GM21515 (cell line): ENCODE measurements around the gene ARPC4.
"Not testable (repeated sequence)": the region's sequence is repeated elsewhere in the genome, so short reads cannot be mapped to it uniquely, and the experiment has no call there.

ENCODE experiments used
- ATAC-seq: cut with Tn5 transposase; IDR thresholded peaks from one replicate; pipeline ENCODE4 v1.9.1; 2021; ENCODE audit not compliant: unreplicated experiment

Gene ARPC4

DNA sequence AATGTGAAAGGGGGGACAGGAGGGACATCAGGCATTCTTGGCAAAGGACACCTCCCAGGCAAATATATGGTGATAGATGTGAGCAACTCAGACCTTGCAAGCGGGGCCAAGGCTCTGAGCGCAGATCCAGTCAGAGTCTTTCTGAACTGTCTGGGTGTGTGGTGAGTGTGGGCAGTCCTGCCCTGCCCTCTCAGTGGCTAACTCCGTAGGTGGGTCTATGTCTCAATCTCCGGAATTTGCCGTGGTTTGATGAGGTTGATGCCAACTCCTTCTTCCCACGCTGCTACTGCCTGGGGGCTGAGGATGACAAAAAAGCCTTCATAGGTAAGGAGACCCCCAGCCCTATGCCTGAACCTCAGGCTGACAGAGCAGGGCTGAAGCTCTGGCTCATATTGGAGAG lies 24.6 kb downstream of the ARPC4 start:
- no peak for ATAC-seq

DNA sequence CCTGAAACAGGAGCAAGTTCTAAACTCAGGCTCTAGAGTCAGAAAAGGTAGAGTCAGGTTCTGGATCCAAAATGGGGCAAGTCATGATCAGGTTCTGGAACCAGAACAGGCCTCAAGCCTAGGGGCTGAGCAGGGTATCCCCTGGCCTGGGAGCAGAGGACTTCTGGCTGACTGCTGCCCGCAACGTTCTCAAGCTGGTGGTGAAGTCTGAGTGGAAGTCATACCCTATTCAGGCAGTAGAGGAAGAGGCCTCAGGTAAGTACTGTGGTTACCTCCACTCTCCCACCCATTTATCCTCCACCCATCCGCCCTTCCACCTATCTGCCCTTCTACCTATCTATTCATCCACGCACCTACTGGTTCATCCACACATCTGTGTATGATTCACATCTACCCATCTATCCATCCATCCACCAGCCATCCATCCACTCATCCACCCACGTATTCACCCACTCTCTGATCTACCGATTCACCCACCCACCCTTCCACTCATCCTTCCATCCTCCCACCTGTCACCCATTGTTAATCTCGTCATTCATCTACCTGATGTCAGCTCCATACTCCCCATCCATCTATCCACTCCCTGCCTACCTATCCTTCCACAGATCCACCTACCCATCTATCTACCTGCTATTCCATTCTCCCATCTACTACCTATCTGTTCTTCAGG lies 25.9 kb downstream of the ARPC4 start:
- no peak for ATAC-seq

DNA sequence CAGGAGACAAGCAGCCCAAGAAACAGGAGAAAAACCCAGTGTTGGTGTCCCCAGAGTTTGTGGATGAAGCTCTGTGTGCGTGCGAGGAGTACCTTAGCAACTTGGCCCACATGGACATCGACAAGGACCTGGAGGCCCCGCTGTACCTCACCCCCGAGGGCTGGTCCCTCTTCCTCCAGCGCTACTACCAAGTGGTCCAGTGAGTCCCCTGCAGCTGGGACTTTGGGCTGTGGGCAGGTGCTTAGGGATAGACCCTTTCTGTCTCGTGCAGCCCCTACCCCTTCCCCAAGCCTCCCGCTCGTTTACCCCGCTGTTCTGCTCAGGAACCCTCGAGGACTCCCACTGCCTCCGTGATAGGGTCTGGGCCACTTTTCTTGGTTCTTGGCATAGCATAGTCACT lies 27.7 kb downstream of the ARPC4 start:
- no peak for ATAC-seq

DNA sequence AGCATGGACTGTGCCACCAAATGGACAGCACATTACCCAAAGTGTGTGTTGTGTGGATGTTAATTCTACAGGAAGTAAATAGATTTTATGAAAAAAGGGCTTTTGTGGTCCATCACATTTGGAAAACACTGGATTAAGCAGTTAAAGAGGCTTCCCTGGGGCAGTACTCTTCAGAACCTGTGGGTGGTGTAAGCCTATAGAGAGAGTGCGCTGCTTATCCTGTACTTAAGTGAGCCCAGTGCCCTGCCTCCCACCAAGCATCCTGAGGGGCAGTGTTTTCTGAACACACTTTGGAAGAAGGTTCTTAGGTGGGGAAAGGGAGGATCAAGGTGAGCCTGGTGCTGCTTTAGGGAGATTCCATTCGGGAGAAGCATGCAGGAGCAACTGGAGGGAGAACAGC lies 28.1 kb downstream of the ARPC4 start:
- ATAC-seq, result no peak

DNA sequence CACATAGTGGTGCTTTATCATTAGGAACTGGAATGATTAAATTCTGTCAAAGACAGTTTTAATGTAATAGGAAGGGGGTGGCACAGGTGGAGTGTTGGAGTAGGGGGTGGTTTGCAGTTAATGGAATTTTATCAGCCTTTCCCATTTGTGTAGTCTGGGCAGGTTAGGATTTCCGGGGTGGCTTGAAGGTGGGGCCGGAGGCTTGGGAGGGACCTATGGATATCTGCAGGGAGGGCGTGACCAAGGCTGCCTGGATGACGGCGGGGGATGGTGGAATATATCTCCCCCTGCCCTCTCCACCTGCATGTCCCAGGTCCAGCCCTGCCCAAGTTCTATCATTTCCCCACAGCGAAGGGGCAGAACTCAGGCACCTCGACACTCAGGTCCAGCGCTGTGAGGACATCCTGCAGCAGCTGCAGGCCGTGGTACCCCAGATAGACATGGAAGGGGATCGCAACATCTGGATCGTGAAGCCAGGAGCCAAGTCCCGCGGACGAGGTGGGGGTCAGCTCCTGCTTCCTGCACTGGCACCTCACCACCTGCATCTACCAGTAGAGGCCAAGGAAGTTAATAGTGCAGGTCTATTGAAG lies 32.7 kb downstream of the ARPC4 start:
- no peak for ATAC-seq

DNA sequence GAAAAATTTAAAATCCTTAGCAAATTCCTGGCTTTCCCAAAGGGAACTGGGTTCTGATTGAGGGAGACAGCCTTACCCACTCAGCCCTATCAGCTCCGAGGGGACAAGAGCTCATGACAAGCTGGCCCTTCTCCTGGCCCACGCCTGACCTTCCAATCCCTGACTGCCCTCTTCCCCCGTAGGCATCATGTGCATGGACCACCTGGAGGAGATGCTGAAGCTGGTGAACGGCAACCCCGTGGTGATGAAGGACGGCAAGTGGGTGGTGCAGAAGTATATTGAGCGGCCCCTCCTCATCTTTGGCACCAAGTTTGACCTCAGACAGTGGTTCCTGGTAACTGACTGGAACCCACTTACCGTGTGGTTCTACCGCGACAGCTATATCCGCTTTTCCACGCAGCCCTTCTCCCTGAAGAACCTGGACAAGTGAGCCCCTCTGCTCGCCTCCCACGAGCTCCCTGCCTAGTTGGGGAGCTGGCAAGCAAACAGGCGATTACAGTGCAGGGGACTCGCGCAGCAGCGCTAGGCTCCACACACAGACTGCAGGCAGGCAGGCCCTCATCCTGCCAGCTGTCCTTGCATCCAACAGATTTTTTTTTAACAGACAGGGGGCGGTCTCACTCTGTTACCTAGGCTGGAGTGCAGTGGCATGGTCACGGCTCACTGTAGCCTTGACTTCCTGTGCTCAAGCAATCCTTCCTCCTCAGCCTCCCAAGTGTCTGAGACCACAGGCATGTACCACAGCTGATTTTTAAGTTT lies 34.1 kb downstream of the ARPC4 start:
- no peak for ATAC-seq

DNA sequence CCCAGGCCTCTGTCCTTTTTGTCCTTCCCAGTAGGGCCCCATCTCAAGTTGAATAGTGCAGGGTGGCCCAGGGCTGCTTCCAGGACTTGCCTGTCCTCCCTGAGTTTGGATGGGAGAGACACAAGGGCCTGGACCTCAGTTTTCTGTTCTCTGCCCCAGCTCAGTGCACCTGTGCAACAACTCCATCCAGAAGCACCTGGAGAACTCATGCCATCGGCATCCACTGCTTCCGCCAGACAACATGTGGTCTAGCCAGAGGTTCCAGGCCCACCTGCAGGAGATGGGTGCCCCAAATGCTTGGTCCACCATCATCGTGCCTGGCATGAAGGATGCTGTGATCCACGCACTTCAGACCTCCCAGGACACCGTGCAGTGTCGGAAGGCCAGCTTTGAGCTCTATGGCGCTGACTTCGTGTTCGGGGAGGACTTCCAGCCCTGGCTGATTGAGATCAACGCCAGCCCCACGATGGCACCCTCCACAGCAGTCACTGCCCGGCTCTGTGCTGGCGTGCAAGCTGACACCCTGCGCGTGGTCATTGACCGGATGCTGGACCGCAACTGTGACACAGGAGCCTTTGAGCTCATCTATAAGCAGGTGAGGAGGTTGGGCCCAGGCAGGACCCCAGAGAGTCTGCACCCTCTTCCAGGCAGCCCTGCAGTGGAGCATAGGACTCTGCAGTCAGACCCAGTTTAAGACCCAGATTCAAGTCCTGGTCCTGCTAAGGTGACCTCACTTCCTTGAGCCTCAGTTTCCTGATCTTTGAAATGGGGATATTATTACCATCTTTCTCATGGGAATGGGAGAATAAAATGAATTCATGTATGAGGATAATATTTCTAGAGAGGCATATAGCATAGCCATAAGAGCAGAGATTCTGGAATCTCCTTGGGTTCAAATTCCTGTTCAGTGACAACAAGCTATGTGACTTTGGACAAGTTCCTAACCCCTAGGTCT lies 36.2 kb downstream of the ARPC4 start:
- ATAC-seq, result no peak

DNA sequence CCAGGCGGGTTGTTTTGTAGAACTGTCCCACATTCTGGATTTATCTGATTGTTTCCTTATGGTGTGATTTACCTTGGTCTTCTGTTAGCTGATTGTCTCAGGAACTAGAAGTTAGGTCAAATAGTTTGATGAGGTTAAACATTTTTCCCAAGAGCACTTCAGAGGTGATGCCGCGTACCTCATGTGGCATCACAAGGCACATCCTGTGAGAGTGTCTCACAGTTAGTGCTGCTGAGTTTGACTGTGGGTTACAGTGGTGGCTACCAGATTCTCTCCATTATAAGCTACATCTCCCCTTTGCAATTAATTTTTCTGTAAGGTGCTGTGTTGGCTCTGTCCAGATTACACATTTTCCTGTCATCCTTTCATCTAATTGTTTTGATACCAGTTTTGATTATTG lies 38.4 kb downstream of the ARPC4 start:
- ATAC-seq, result no peak

DNA sequence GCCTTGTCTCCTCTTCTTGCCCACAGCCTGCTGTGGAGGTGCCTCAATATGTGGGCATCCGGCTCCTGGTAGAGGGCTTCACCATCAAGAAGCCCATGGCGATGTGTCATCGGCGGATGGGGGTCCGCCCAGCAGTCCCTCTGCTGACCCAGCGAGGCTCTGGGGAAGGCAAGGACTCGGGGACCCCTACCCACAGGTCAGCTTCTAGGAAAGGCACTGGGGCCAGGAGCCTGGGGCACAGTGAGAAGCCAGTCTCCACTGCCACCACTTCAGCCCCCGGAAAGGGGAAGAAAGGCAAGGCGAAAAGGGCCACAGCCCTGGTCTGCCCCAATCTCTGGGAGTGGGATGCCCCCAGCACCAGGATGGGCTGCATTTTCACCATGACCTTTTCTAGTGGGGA lies 40.2 kb downstream of the ARPC4 start:
- ATAC-seq, result no peak

DNA sequence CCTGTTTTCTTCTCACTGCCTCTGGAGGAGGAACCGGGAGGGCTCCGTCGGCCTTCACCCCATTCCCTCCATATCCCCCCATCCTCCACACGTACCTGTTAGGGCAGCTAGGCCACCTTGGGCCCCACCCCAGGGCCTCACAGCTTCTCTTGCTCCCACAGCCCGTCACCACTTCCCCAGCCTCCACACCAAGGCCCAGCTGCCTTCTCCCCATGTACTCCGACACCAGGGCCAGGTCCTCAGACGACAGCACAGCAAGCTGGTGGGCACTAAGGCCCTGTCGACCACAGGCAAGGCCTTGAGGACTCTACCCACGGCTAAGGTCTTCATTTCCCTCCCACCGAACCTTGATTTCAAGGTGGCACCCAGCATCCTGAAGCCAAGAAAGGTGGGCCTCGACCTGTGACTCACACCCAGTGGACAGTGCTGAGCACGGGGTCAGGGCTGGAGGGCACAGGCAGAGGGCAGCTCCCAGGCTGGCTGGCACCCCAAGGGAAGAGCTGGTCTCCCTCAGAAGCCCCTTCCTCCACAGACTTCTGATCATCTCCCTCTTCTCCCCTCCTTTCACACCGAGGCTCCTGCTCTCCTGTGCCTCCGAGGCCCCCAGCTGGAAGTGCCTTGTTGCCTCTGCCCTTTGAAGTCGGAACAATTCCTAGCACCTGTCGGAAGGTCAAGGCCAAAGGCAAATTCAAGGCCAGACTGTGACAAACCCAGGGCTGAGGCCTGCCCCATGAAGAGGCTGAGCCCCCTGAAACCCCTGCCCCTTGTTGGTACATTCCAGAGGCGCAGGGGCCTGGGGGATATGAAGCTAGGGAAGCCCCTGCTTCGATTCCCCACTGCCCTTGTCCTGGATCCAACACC lies 41.9 kb downstream of the ARPC4 start:
- no peak for ATAC-seq

DNA sequence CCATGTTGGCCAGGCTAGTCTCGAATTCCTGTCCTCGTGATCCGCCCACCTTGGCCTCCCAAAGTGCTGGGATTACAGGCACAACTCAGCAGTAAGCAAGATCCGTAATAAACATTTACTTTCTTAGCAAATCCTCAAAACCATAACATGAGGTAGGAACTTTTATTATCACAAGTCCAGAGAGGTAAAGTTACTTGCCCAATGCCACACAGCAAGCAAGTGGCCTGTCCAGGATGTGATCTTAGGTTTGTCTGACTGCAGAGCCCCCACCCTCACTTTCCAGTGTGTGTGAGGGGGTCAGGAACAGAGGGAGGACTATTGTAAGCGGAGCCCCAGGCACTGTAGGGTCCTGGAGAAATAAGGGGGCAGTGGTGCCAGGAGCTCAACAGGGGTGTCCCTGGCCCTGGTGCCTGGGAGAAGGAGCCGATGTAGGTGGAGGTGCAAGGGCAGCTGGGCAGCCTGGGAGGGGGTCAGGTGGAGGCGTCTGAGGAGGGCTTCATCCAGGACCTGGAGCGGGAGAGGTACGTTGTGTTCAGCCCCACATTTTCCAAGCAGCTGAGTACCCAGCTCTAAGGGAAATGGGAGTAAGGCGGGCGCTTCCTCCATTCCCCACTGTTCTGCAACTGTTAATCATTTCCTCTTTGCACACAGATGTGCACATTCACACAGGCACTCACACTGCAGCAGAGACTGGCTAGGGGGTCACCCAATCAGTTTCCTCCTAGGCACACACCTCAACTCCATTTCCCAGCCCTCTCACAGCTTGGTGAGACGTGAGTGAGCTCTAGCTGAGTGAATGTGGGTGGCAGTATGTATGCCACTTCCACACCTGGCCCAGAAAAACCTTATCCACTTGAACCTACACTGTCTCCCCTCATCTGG lies 45.1 kb downstream of the ARPC4 start:
- ATAC-seq, result no peak

DNA sequence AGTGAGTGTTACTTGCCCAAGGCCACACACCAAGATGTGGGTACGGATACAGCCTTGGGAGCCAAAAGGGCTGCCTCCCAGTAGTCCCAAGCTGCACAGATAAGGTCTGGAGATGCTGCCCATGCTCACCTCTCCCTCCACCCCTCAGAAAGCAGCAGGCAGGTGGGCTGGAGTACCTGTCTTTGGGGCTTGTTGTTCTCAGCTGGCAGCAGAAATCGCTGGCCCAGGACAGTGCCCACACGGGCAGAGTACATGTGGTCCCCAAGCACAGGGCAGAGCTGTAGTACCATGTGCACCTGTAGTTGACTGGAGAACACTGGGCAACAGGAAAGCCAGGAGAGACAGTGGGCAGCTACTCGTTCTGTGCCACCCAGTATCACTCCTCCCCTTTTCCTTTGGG lies 46.0 kb downstream of the ARPC4 start:
- no peak for ATAC-seq

DNA sequence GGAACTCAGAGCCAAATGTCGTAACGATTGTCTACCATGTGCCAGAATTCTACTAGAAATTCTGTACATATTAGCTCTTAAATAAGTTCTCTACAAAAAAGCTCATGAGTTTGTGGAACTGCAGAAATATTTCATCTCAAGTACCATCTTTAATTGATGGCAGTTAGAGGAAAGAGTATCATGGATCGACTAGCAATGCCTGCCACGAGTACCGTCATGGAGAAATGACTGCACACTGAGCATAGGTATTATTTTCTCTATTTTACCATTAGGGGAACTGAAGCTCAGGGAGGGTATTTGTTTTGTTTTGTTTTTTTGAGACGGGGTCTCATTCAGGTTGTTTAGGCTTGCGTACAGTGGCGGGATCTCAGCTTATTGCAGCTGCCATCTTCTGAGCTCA lies 48.1 kb downstream of the ARPC4 start:
- ATAC-seq, result no peak

DNA sequence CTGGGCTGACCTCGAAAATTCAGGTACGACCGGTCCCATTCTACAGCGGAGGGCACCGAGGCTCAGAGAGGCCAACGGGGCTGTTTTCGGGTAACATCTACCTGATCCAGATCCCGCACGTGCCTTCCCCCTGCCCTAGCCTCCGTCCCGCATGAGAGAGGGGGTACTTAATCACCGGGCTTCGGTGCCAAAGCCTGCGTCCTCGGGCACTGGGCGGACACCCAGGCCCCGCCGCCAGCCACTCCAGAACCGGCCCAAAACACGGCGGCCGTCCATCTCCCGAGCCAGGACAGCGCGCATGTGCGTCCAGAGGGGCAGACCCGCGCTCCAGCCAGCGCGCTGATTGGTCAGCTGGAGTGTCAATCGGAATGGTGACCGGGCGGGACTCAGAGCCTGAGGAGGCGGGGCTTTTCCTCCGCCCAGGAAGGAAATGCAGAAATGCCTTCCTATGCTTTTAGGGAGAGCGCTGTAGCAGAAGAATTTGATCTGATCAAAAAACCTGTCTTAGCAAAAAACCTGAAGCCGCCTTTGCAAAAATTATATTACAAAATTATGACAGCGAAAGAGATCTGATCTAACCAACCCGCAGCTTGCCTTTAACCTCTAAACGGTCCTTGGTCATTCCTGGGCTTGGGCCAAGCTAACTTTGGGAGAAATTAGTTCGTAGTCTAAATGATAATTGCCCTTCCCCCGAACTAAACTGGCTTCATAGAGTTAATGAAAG lies 51.0 kb downstream of the ARPC4 start, which contains the start of gene RPUSD3:
Gene RPUSD3 (minus strand): TSS at position 294 of the 724 bp plus-strand sequence. CDS start 18 bp downstream, at position 276.
- ATAC-seq, result peak; percentile 97

DNA sequence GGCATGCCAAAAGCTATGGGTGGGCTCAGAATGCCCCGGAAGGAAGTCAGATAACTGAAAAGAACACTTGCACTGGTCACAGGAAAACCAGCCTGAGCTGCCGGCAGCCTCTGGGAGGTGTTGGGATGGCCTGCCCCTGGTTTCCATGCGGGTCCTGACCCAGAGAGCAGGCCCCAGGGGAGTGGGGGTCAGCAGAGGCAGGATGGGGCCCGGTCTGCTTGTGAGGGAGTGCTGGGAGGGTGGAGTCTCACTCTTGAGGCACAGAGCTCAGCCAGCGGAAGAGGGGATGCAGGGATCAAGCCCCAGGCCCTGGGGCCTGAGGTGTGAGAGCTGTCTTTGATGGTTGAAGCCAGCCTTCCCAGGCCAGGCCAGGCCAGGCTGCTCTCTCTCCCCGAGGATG lies 53.3 kb downstream of the ARPC4 start:
- no peak for ATAC-seq

DNA sequence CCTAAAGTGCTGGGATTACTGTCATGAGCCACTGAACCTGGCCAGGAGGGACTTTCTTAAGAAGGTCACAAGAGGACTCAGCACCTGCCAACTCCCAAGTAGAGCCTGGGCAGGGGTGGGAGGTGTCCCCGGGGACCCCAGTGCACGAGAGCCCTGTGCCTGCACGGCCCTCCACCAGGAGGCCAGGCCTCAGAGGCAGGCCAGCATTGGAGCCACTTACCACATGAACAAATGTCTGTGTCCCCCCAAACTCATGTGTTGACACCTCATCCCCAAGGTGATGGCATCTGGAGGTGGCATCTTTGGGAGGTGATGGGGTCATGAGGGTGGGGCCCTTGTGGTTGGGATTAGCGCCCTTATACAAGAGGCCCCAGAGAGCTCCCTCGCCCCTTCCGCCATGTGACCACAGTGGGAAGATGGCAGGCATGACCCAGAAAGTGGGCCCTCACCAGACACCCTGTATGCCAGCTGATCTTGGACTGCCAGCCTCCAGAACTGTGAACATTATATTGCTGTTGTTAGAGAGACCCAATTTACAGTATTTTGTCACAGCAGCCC lies 54.1 kb downstream of the ARPC4 start:
- no peak for ATAC-seq

DNA sequence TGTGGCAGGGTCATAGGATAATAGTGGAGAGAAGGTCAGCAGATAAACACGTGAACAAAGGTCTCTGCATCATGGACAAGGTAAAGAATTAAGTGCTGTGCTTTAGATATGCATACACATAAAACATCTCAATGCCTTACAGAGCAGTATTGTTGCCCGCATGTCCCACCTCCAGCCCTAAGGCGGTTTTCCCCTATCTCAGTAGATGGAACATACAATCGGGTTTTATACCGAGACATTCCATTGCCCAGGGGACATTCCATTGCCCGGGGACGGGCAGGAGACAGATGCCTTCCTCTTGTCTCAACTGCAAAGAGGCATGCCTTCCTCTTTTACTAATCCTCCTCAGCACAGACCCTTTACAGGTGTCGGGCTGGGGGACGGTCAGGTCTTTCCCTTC lies 55.0 kb downstream of the ARPC4 start:
- ATAC-seq, result not testable (repeated sequence)

DNA sequence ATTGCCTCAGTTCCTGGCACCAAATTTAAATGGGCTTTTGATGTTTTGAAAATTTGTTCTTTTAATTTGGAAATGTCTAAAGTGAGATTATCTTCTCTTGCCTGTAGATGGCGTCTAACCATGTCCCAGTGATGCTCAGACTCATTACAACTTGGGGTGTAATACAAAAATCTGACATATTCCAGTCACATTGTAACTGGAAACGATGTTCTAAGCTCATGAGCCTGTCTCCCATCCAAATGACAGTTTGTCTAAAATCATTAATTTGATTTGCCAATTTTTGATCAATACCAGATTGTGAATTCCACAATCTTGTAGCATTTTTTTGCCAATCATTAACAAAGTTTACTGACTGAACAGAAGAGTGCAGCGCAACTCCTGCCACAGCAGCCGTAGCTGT lies 56.0 kb downstream of the ARPC4 start:
- ATAC-seq, result not testable (repeated sequence)
